ENCODE results near the gene GPR4. TPM values are rescaled to one million over a fixed set of nuclear protein-coding genes. Genes with fewer than 3 reads are reported as not detected.

GPR4 gene
- total and polyA plus RNA-seq, 2 of the 8 experiments (the other 6 are each of a cell fraction or from before 2014, with no cell fraction given): 0.19 to 0.39 TPM

- Histone ChIP-seq H4K91ac (replicated peaks; ENCODE audit: insufficient read length, low read length) (no peak overlapping the region), H3K4ac (replicated peaks; ENCODE audit: insufficient read length, low read depth, low read length) (no peak overlapping the region), H3K79me2 (ENCODE audit: control insufficient read depth in 1 of 2, insufficient read depth in 2 of 2, low read length in 2 of 2) (peaks cover 0 to 3% of the 10 kb centered on the region in 2 experiments; a peak in 1 of 4 replicates), H2BK5ac (ENCODE audit: low read depth, low read length) (no peak overlapping the region), H3K23me2 (ENCODE audit: low read depth, low read length) (peaks cover 6% of the 10 kb centered on the region), H3K4me3 (ENCODE audit: extremely low read depth in 1 of 4, insufficient read depth in 2 of 4, low read depth in 3 of 4, low read length in 4 of 4) (no peak overlapping the region), H3K23ac (ENCODE audit: insufficient read length) (no peak overlapping the region), H4K8ac (ENCODE audit: extremely low read depth, insufficient read depth, low read length) (peak overlapping the region; percentile 25; the same call in 1 of the 2 replicates), H3K18ac (ENCODE audit: extremely low read depth, low read length) (no peak overlapping the region), H2BK20ac (ENCODE audit: low read length) (no peak overlapping the region), H3K9me3 (ENCODE audit: insufficient read depth in 2 of 2, low read depth in 1 of 2, low read length in 1 of 2) (no peaks in the 10 kb centered on the region), H3K56ac (replicated peaks; ENCODE audit: insufficient read length, low read depth, low read length) (no peak overlapping the region), H3K9ac (replicated peaks in 1 of 4; ENCODE audit: extremely low read depth in 1 of 4, low read depth in 3 of 4, low read length in 3 of 4) (no peak overlapping the region), H3K36me3 (ENCODE audit: control insufficient read depth in 2 of 4, insufficient read depth in 4 of 4, low read length in 3 of 4) (no peaks in the 10 kb centered on the region; a peak in 1 of 8 replicates), H3K4me1 (replicated peaks in 1 of 4; ENCODE audit: control insufficient read depth in 3 of 4, insufficient read depth in 4 of 4, low read length in 3 of 4) (peaks cover 7 to 13% (median 10%) of the 10 kb centered on the region in 4 experiments), H2BK120ac (replicated peaks; ENCODE audit: low read depth, low read length) (no peak overlapping the region), H3K4me2 (ENCODE audit: insufficient read depth in 1 of 2, low read depth in 2 of 2, low read length in 2 of 2) (no peak overlapping the region), H4K20me1 (replicated peaks in 1 of 2; ENCODE audit: control insufficient read depth in 1 of 2, insufficient read depth in 2 of 2, low read length in 2 of 2) (no peaks in the 10 kb centered on the region), H3K27me3 (replicated peaks in 1 of 4; ENCODE audit: control insufficient read depth in 3 of 4, extremely low read depth in 1 of 4, insufficient read depth in 3 of 4, low read length in 3 of 4) (no peaks in the 10 kb centered on the region), H2BK15ac (ENCODE audit: low read length) (no peak overlapping the region), H4K5ac (ENCODE audit: insufficient read length, low read depth, low read length) (no peak overlapping the region), H3K79me1 (ENCODE audit: low read depth, low read length) (no peaks in the 10 kb centered on the region; the same call in 1 of the 2 replicates), H3K27ac (ENCODE audit: low read depth, low read length) (no peak overlapping the region), H2AFZ (ENCODE audit: low read length) (no peak overlapping the region), H3K14ac (ENCODE audit: insufficient read length) (no peak overlapping the region), H2AK5ac (ENCODE audit: low read depth, low read length) (no peak overlapping the region), H2BK12ac (ENCODE audit: low read depth, low read length) (no peak overlapping the region)
- CTCF ChIA-PET (ENCODE audit: partially characterized antibody): interaction anchor here (1.0 to 2.8 kb wide), 4 partner anchors 11 to 96 kb away, joined by 3 to 18 read pairs (median 4); no protein-coding TSS in a partner anchor
- FAIRE-seq (no peak), DNase-seq (ENCODE audit: low read depth in 1 of 2, low spot score in 2 of 2) (no peak)
- POLR2A ChIA-PET (ENCODE audit: partially characterized antibody): interaction anchor here (0.8 kb wide), 1 partner anchor 60 kb away, joined by 3 read pairs; no protein-coding TSS in a partner anchor
- 98% methylated on average over 7 of the region's 7 CpGs; no CpG with 5 or more reads in 1 of the 2 experiments for WGBS, 2 experiments (ENCODE audit: extremely low coverage in 1 of 2, insufficient coverage in 1 of 2, insufficient read length in 1 of 2, insufficient replicate concordance in 2 of 2, low coverage in 1 of 2, low lambda C conversion rate in 2 of 2, missing lambda C conversion rate in 1 of 2)
- TF ChIP-seq RBBP5 (IDR thresholded peaks at IDR 0.05; ENCODE audit: borderline replicate concordance, low read depth, low read length) (no peak), BACH1 (IDR thresholded peaks at IDR 0.05; ENCODE audit: low read length) (no peak), KDM1A (IDR thresholded peaks at IDR 0.05; ENCODE audit: borderline replicate concordance, low read length) (no peak), CREB1 (IDR thresholded peaks at IDR 0.05) (no peak), YY1 (IDR thresholded peaks at IDR 0.05; ENCODE audit: low read depth, low read length) (no peak), KDM5A (IDR thresholded peaks at IDR 0.05; ENCODE audit: low read length) (no peak), HDAC6 (IDR thresholded peaks at IDR 0.05; ENCODE audit: low read depth, low read length) (no peak), HDAC2 (IDR thresholded peaks at IDR 0.05; ENCODE audit: borderline replicate concordance in 1 of 2, low read depth in 2 of 2, low read length in 2 of 2) (no peak), ASH2L (IDR thresholded peaks at IDR 0.05; ENCODE audit: low read length) (no peak)
- TF ChIP-seq, protein P1, sequence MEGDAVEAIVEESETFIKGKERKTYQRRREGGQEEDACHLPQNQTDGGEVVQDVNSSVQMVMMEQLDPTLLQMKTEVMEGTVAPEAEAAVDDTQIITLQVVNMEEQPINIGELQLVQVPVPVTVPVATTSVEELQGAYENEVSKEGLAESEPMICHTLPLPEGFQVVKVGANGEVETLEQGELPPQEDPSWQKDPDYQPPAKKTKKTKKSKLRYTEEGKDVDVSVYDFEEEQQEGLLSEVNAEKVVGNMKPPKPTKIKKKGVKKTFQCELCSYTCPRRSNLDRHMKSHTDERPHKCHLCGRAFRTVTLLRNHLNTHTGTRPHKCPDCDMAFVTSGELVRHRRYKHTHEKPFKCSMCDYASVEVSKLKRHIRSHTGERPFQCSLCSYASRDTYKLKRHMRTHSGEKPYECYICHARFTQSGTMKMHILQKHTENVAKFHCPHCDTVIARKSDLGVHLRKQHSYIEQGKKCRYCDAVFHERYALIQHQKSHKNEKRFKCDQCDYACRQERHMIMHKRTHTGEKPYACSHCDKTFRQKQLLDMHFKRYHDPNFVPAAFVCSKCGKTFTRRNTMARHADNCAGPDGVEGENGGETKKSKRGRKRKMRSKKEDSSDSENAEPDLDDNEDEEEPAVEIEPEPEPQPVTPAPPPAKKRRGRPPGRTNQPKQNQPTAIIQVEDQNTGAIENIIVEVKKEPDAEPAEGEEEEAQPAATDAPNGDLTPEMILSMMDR (IDR thresholded peaks at IDR 0.05; ENCODE audit: control extremely low read depth in 1 of 3, insufficient read depth in 1 of 3, low read depth in 1 of 3, low read length in 3 of 3): no peak
- TF ChIP-seq, protein P2, sequence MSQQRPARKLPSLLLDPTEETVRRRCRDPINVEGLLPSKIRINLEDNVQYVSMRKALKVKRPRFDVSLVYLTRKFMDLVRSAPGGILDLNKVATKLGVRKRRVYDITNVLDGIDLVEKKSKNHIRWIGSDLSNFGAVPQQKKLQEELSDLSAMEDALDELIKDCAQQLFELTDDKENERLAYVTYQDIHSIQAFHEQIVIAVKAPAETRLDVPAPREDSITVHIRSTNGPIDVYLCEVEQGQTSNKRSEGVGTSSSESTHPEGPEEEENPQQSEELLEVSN (IDR thresholded peaks at IDR 0.05): no peak
Observed at GRCh38 chr19:45581576-45581975, 20.4 kb downstream of the GPR4 start.
